Esophagus muscularis mucosa (tissue), 4 donors: ENCODE data around the gene UBE2J1.

Experiments
- EP300 ChIP-seq: sonication (generic); formaldehyde crosslinking; IDR thresholded peaks from one replicate; pipeline ENCODE4 v1.6.1; 2017; ENCODE audit warnings: antibody characterized with exemption
- POLR2A ChIP-seq: fragments of 450-650 bp; IDR thresholded peaks from one replicate; pipeline ENCODE4 v1.6.1; 2017; ENCODE audit warnings: antibody characterized with exemption, moderate library complexity, mild to moderate bottlenecking, low read depth
- POLR2AphosphoS5 ChIP-seq, 2 donors: sonication (generic); formaldehyde crosslinking; IDR thresholded peaks; one replicate each; pipeline ENCODE4 v1.6.1; 2017; ENCODE audit warnings: antibody characterized with exemption in 2 of 2
- TF ChIP-seq, protein P1 (sequence below), 3 experiments: fragments of 200-600 bp in 2 of 3; fragments of 450-650 bp in 1 of 3; sonication (generic) in 2 of 3; IDR thresholded peaks; one replicate each; pipeline ENCODE4 v1.5.1; 2017 to 2019; ENCODE audit warnings: antibody characterized with exemption in 3 of 3, mild to moderate bottlenecking in 2 of 3, moderate library complexity in 1 of 3

DNA sequence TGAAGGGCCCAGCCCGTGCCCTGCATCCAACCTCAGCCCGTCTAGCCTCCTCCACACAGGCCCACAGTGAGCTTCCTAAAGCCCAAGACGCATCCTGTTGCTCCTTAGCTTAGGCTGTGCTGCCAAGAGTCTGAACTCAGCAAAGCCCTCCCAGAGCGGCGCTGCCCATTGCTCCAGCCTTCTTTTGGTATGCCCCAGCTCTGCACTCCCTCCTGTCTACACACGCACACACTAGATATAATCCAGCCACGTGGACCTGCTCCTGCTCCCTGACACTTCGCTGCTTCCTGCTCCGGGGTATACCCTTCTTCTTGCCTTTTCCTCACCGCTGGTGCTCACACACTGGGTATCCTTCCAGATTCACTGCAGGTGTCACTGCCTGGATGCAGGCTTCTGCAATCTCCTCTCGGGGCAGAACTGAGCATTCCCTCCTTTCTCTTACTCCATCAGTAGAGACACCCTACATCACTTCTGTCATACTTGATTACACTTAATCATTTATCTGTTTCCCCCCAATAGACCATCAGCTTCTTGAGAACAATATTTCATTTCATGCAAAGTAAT lies 61.2 kb downstream of the UBE2J1 start:
- TF ChIP-seq EP300 (no peak), POLR2A (no peak), POLR2AphosphoS5 (IDR thresholded peaks at IDR 0.05) (no peak)
- TF ChIP-seq, protein P1, sequence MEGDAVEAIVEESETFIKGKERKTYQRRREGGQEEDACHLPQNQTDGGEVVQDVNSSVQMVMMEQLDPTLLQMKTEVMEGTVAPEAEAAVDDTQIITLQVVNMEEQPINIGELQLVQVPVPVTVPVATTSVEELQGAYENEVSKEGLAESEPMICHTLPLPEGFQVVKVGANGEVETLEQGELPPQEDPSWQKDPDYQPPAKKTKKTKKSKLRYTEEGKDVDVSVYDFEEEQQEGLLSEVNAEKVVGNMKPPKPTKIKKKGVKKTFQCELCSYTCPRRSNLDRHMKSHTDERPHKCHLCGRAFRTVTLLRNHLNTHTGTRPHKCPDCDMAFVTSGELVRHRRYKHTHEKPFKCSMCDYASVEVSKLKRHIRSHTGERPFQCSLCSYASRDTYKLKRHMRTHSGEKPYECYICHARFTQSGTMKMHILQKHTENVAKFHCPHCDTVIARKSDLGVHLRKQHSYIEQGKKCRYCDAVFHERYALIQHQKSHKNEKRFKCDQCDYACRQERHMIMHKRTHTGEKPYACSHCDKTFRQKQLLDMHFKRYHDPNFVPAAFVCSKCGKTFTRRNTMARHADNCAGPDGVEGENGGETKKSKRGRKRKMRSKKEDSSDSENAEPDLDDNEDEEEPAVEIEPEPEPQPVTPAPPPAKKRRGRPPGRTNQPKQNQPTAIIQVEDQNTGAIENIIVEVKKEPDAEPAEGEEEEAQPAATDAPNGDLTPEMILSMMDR (IDR thresholded peaks at IDR 0.05): no peak
